Measurements from ENCODE around the gene SDHAF4. TPM values are rescaled to one million over a fixed set of nuclear protein-coding genes. Genes with fewer than 3 reads are reported as not detected.

SDHAF4 gene
- total and polyA plus RNA-seq, 2 experiments from 2014 or later = 11.9 to 16.0 TPM

DNA sequence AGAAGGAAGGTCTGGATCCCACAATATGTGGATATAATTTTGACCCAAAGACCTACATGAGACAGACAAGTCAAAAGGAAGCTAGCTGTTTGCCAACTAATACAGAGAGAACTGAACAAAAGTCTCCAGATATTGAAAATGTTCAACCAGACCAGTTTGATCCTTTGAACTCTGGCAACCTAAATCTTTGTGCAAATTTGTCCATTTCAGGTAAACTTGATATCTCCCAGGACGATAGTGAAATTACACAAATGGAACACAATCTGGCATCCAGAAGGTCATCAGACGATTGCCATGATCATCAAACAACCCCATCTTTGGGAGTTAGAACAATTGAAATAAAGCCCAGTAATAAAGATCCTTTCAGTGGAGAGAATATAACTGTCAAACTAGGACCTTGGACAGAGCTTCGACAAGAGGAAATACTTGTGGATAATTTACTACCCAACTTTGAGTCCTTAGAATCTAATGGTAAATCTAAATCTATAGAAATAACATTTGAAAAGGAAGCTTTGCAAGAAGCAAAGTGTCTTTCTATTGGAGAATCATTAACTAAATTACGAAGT lies 41.9 kb upstream of the SDHAF4 start:
- WGBS (ENCODE audit: low lambda C conversion rate, missing lambda C conversion rate) = 75% methylated on average over 4 of the region's 4 CpGs
- no peak overlapping the region for H3K27ac ChIP-seq
- DNase-seq (ENCODE audit: low spot score) = no peak
- H2AFZ ChIP-seq = no peak overlapping the region
- H3K36me3 ChIP-seq (replicated peaks; ENCODE audit: insufficient read depth, low read depth) = no peaks in the 10 kb centered on the region
- H3K4me2 ChIP-seq = no peak overlapping the region
- H3K27me3 ChIP-seq = no peaks in the 10 kb centered on the region
- no peaks in the 10 kb centered on the region for H3K79me2 ChIP-seq
- H3K4me1 ChIP-seq (ENCODE audit: insufficient read depth) = no peaks in the 10 kb centered on the region
- no peak overlapping the region for H3K4me3 ChIP-seq
- no peaks in the 10 kb centered on the region for H4K20me1 ChIP-seq (ENCODE audit: insufficient read depth, poor library complexity, severe bottlenecking)
- TF ChIP-seq, protein P1, sequence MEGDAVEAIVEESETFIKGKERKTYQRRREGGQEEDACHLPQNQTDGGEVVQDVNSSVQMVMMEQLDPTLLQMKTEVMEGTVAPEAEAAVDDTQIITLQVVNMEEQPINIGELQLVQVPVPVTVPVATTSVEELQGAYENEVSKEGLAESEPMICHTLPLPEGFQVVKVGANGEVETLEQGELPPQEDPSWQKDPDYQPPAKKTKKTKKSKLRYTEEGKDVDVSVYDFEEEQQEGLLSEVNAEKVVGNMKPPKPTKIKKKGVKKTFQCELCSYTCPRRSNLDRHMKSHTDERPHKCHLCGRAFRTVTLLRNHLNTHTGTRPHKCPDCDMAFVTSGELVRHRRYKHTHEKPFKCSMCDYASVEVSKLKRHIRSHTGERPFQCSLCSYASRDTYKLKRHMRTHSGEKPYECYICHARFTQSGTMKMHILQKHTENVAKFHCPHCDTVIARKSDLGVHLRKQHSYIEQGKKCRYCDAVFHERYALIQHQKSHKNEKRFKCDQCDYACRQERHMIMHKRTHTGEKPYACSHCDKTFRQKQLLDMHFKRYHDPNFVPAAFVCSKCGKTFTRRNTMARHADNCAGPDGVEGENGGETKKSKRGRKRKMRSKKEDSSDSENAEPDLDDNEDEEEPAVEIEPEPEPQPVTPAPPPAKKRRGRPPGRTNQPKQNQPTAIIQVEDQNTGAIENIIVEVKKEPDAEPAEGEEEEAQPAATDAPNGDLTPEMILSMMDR (IDR thresholded peaks at IDR 0.05; ENCODE audit: poor library complexity) = no peak
- no peak for TF ChIP-seq EZH2 (IDR thresholded peaks at IDR 0.05; ENCODE audit: borderline replicate concordance)
- TF ChIP-seq EZH2phosphoT487 (IDR thresholded peaks at IDR 0.05; ENCODE audit: low read depth, severe bottlenecking, unreplicated experiment) = no peak
- H3K9me3 ChIP-seq (ENCODE audit: low read depth) = no peaks in the 10 kb centered on the region
- H3K9me2 ChIP-seq (replicated peaks; ENCODE audit: insufficient read depth) = no peaks in the 10 kb centered on the region

DNA sequence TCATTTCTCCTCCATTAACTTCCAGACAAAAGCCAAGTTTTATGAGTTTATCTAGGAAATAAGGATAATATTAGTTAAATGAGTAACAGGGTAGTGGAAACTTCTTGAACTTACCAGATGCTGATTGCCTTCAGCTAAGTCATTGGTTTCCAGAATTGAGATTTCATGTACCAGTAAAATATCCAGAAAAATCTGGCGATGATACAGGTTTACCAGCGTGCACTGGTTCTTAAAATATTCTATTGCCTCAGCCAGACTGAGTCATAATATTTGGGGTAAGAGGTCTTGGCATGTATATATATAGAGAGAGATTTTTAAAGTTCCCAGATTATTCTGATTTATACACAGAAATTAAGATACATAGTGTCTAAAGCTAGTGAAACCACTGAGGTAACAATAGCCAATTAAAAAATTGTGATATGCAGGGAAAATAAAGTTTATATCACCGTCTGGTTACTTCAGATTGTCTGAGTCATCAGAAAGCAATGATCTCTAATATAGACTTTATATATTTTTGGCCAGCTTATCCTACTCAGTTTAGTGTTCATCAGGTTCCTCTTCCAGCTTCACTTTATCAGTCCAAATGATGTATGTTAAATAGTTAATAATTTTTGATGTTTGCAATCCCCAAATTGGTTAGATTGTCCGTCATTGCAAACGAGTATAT lies 39.5 kb upstream of the SDHAF4 start:
- H3K79me2 ChIP-seq = no peaks in the 10 kb centered on the region
- WGBS (ENCODE audit: low lambda C conversion rate, missing lambda C conversion rate) = 93% methylated on average over 5 of the region's 5 CpGs
- no peaks in the 10 kb centered on the region for H4K20me1 ChIP-seq (ENCODE audit: insufficient read depth, poor library complexity, severe bottlenecking)
- no peaks in the 10 kb centered on the region for H3K9me3 ChIP-seq (ENCODE audit: low read depth)
- H3K4me2 ChIP-seq = no peak overlapping the region
- TF ChIP-seq EZH2 (IDR thresholded peaks at IDR 0.05; ENCODE audit: borderline replicate concordance) (no peak), EZH2phosphoT487 (IDR thresholded peaks at IDR 0.05; ENCODE audit: low read depth, severe bottlenecking, unreplicated experiment) (no peak)
- TF ChIP-seq, protein P1 (IDR thresholded peaks at IDR 0.05; ENCODE audit: poor library complexity) = no peak
- H3K27me3 ChIP-seq = no peaks in the 10 kb centered on the region
- no peaks in the 10 kb centered on the region for H3K9me2 ChIP-seq (replicated peaks; ENCODE audit: insufficient read depth)
- H3K27ac ChIP-seq = no peak overlapping the region
- no peak overlapping the region for H3K4me3 ChIP-seq
- H3K36me3 ChIP-seq (replicated peaks; ENCODE audit: insufficient read depth, low read depth) = no peaks in the 10 kb centered on the region
- no peak for DNase-seq (ENCODE audit: low spot score)
- no peaks in the 10 kb centered on the region for H3K4me1 ChIP-seq (ENCODE audit: insufficient read depth)
- no peak overlapping the region for H2AFZ ChIP-seq

DNA sequence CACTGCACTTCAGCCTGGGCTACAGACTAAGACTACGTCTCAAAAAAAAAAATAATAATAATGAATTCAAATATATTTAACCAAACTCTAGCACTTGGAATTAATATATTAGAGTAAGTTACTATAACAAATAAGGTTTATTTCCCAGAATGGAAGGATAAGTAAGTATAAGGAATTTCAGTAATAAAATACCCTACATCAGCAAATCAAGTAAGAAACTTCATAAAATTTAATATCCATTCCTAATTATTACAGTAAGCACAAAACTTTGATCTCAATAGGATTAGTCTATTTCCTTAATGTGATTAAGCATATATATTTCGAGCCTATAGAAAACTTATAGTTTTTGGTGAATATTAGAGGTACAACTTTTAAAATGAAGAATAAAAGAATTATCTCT lies 36.7 kb upstream of the SDHAF4 start:
- H3K4me2 ChIP-seq = no peak overlapping the region
- no peaks in the 10 kb centered on the region for H3K79me2 ChIP-seq
- no peaks in the 10 kb centered on the region for H3K9me3 ChIP-seq (ENCODE audit: low read depth)
- no peaks in the 10 kb centered on the region for H3K4me1 ChIP-seq (ENCODE audit: insufficient read depth)
- TF ChIP-seq EZH2phosphoT487 (IDR thresholded peaks at IDR 0.05; ENCODE audit: low read depth, severe bottlenecking, unreplicated experiment) (no peak), EZH2 (IDR thresholded peaks at IDR 0.05; ENCODE audit: borderline replicate concordance) (no peak)
- TF ChIP-seq, protein P1 (IDR thresholded peaks at IDR 0.05; ENCODE audit: poor library complexity) = no peak
- H3K4me3 ChIP-seq = no peak overlapping the region
- no peak overlapping the region for H2AFZ ChIP-seq
- H3K27me3 ChIP-seq = no peaks in the 10 kb centered on the region
- DNase-seq (ENCODE audit: low spot score) = no peak
- 98% methylated on average over 2 of the region's 2 CpGs for WGBS (ENCODE audit: low lambda C conversion rate, missing lambda C conversion rate)
- H4K20me1 ChIP-seq (ENCODE audit: insufficient read depth, poor library complexity, severe bottlenecking) = no peaks in the 10 kb centered on the region
- no peaks in the 10 kb centered on the region for H3K9me2 ChIP-seq (replicated peaks; ENCODE audit: insufficient read depth)
- H3K27ac ChIP-seq = no peak overlapping the region
- H3K36me3 ChIP-seq (replicated peaks; ENCODE audit: insufficient read depth, low read depth) = no peaks in the 10 kb centered on the region
